Measurements from ENCODE around the gene ALDH3A1. TPM values are rescaled to one million over a fixed set of nuclear protein-coding genes. Genes with fewer than 3 reads are reported as not detected.

Gene ALDH3A1
- total and polyA plus RNA-seq, 10 of the 15 experiments (the other 5 are each of a cell fraction or from before 2014, with no cell fraction given): 0.20 TPM; not detected in 9

GRCh38 chr17:19731626-19732025 lies 16.5 kb downstream of the ALDH3A1 start (continued):
- no peak for TF ChIP-seq TAF1 (IDR thresholded peaks at IDR 0.05; ENCODE audit: borderline replicate concordance, low read depth, low read length)
- TF ChIP-seq, protein P1, sequence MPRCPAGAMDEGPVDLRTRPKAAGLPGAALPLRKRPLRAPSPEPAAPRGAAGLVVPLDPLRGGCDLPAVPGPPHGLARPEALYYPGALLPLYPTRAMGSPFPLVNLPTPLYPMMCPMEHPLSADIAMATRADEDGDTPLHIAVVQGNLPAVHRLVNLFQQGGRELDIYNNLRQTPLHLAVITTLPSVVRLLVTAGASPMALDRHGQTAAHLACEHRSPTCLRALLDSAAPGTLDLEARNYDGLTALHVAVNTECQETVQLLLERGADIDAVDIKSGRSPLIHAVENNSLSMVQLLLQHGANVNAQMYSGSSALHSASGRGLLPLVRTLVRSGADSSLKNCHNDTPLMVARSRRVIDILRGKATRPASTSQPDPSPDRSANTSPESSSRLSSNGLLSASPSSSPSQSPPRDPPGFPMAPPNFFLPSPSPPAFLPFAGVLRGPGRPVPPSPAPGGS (IDR thresholded peaks at IDR 0.05; ENCODE audit: borderline replicate concordance, insufficient read depth, low read depth, low read length, poor library complexity, severe bottlenecking): no peak

GRCh38 chr17:19730843-19731242 lies 17.3 kb downstream of the ALDH3A1 start:
- ChIA-PET CTCF (no interaction called here), SMC1A (ENCODE audit: uncharacterized antibody, unreplicated experiment) (no interaction called here), POLR2A (no interaction called here), RAD21 (ENCODE audit: unreplicated experiment) (no interaction called here)
- 21% methylated on average over 4 of the region's 4 CpGs for WGBS (ENCODE audit: insufficient coverage, insufficient replicate concordance, low lambda C conversion rate, missing lambda C conversion rate)
- in situ Hi-C loops (cut with MboI) (no loop called here), intact Hi-C loops (cut with micrococcal nuclease; ENCODE audit: unreplicated experiment) (no loop called here)
- ATAC-seq (no peak), FAIRE-seq (no peak), DNase-seq (ENCODE audit: low read depth, low spot score) (no peak)
- H3K9ac ChIP-seq (ENCODE audit: control insufficient read depth, insufficient read depth, low read length): no peak overlapping the region
- H3K9me3 ChIP-seq (replicated peaks; ENCODE audit: control insufficient read depth, insufficient read depth, low read length): no peaks in the 10 kb centered on the region
- no TSS peak for BruUV-seq (replicated peaks)
- no peak overlapping the region for H2AFZ ChIP-seq (ENCODE audit: control insufficient read depth, low read depth, low read length)
- no peaks in the 10 kb centered on the region for H3K4me1 ChIP-seq (ENCODE audit: control insufficient read depth, insufficient read depth, low read length)
- H3K27me3 ChIP-seq (replicated peaks in 1 of 2; ENCODE audit: control insufficient read depth in 2 of 2, insufficient read depth in 2 of 2, low read length in 1 of 2): no peaks in the 10 kb centered on the region
- no peaks in the 10 kb centered on the region for H4K20me1 ChIP-seq (ENCODE audit: control insufficient read depth, insufficient read depth)
- no peak overlapping the region for H3K4me3 ChIP-seq
- no peaks in the 10 kb centered on the region for H3K36me3 ChIP-seq (ENCODE audit: control insufficient read depth in 2 of 2, insufficient read depth in 2 of 2, low read length in 1 of 2)
- H3K27ac ChIP-seq (ENCODE audit: control insufficient read depth, insufficient read depth): no peak overlapping the region
- no peak overlapping the region for H3K4me2 ChIP-seq (ENCODE audit: control insufficient read depth, insufficient read depth)
- H3K79me2 ChIP-seq (ENCODE audit: control insufficient read depth, insufficient read depth, low read length): no peaks in the 10 kb centered on the region
- TF ChIP-seq IRF5 (IDR thresholded peaks at IDR 0.05; ENCODE audit: borderline replicate concordance): no peak
- TF ChIP-seq, protein P2, sequence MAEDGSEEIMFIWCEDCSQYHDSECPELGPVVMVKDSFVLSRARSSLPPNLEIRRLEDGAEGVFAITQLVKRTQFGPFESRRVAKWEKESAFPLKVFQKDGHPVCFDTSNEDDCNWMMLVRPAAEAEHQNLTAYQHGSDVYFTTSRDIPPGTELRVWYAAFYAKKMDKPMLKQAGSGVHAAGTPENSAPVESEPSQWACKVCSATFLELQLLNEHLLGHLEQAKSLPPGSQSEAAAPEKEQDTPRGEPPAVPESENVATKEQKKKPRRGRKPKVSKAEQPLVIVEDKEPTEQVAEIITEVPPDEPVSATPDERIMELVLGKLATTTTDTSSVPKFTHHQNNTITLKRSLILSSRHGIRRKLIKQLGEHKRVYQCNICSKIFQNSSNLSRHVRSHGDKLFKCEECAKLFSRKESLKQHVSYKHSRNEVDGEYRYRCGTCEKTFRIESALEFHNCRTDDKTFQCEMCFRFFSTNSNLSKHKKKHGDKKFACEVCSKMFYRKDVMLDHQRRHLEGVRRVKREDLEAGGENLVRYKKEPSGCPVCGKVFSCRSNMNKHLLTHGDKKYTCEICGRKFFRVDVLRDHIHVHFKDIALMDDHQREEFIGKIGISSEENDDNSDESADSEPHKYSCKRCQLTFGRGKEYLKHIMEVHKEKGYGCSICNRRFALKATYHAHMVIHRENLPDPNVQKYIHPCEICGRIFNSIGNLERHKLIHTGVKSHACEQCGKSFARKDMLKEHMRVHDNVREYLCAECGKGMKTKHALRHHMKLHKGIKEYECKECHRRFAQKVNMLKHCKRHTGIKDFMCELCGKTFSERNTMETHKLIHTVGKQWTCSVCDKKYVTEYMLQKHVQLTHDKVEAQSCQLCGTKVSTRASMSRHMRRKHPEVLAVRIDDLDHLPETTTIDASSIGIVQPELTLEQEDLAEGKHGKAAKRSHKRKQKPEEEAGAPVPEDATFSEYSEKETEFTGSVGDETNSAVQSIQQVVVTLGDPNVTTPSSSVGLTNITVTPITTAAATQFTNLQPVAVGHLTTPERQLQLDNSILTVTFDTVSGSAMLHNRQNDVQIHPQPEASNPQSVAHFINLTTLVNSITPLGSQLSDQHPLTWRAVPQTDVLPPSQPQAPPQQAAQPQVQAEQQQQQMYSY (CRISPR knock-in tag; IDR thresholded peaks at IDR 0.05): no peak
- TF ChIP-seq RUNX3 (IDR thresholded peaks at IDR 0.05; ENCODE audit: low read length): no peak
- TF ChIP-seq ZNF24 (IDR thresholded peaks at IDR 0.05): no peak
- no peak for TF ChIP-seq CEBPZ (IDR thresholded peaks at IDR 0.05; ENCODE audit: low read depth, low read length)
- TF ChIP-seq SUPT20H (IDR thresholded peaks at IDR 0.05; ENCODE audit: borderline replicate concordance, control insufficient read depth, low read depth, low read length): no peak
- TF ChIP-seq CBFB (IDR thresholded peaks at IDR 0.05; ENCODE audit: low read depth): no peak
- TF ChIP-seq FOS (IDR thresholded peaks at IDR 0.05; ENCODE audit: borderline replicate concordance, extremely low read depth, insufficient read length): no peak
- no peak for TF ChIP-seq RCOR1 (conservative IDR thresholded peaks at IDR 0.05; ENCODE audit: low read depth, low read length)
- no peak for TF ChIP-seq PAX8 (IDR thresholded peaks at IDR 0.05)
- no peak for TF ChIP-seq HDAC2 (IDR thresholded peaks at IDR 0.05)
- TF ChIP-seq CREM (IDR thresholded peaks at IDR 0.05; ENCODE audit: low read depth): no peak
- TF ChIP-seq RFX5 (IDR thresholded peaks at IDR 0.05; ENCODE audit: low read depth, low read length): no peak

All from GM12878 (cell line).